CD14-positive monocyte (primary cell): ENCODE measurements around the gene CD37. TPM values are rescaled to one million over a fixed set of nuclear protein-coding genes. Genes with fewer than 3 reads are reported as not detected.

ENCODE experiments used
- DNase-seq, 3 donors: peaks; one replicate each; pipeline ENCODE4 v3.0.0-alpha.2; 2011 to 2022
- H2AFZ ChIP-seq: 2 replicates; pipeline ENCODE4 v1.6.0; 2012; ENCODE audit warnings: mild to moderate bottlenecking, low read depth, low read length, inconsistent platforms; ENCODE audit not compliant: insufficient read depth, poor library complexity, severe bottlenecking
- H3K27ac ChIP-seq, 2 donors: 1 replicate in 1 of 2; 2 replicates in 1 of 2; pipeline ENCODE4 v1.5.1; 2012 to 2013; ENCODE audit warnings: low read length in 2 of 2, control low read depth in 1 of 2, inconsistent platforms in 1 of 2, low read depth in 1 of 2, mild to moderate bottlenecking in 1 of 2
- H3K27me3 ChIP-seq, 2 donors: one replicate each; pipeline versions ENCODE4 v1.6.0 to v1.6.1; 2011 to 2013; ENCODE audit warnings: low read length in 2 of 2; ENCODE audit not compliant: control insufficient read depth in 2 of 2, insufficient read depth in 2 of 2
- H3K36me3 ChIP-seq, 2 donors: replicated peaks in 1 of 2; 1 replicate in 1 of 2; 2 replicates in 1 of 2; pipeline versions ENCODE4 v1.5.1 to v1.6.1; 2012 to 2013; ENCODE audit warnings: low read length in 2 of 2, control low read depth in 1 of 2, inconsistent platforms in 1 of 2, mild to moderate bottlenecking in 1 of 2; ENCODE audit not compliant: insufficient read depth in 2 of 2, control insufficient read depth in 1 of 2
- H3K4me1 ChIP-seq, 2 donors: 1 replicate in 1 of 2; 2 replicates in 1 of 2; pipeline versions ENCODE4 v1.5.1 to v1.6.1; 2012 to 2013; ENCODE audit warnings: low read length in 2 of 2, control low read depth in 1 of 2, inconsistent platforms in 1 of 2, mild to moderate bottlenecking in 1 of 2, moderate library complexity in 1 of 2; ENCODE audit not compliant: insufficient read depth in 2 of 2, control insufficient read depth in 1 of 2
- H3K4me2 ChIP-seq: replicated peaks from 2 replicates; pipeline ENCODE3; 2012; ENCODE audit warnings: low read length, moderate library complexity, mild to moderate bottlenecking; ENCODE audit not compliant: poor library complexity, severe bottlenecking; ENCODE audit errors: extremely low read depth
- H3K4me3 ChIP-seq, 3 experiments: fragments of 200-600 bp in 1 of 3; sonication (generic) in 1 of 3; replicated peaks in 1 of 3; 1 replicate in 2 of 3; 2 replicates in 1 of 3; pipeline ENCODE4 v1.5.1; 2011 to 2013; ENCODE audit warnings: low read length in 3 of 3, mild to moderate bottlenecking in 3 of 3, control low read depth in 2 of 3, low read depth in 2 of 3, inconsistent platforms in 1 of 3, moderate library complexity in 1 of 3
- H3K79me2 ChIP-seq: 2 replicates; pipeline ENCODE4 v1.6.0; 2012; ENCODE audit warnings: mild to moderate bottlenecking, control low read depth, inconsistent platforms, low read length, moderate library complexity; ENCODE audit not compliant: insufficient read depth
- H3K9ac ChIP-seq: 2 replicates; pipeline ENCODE4 v1.6.0; 2017; ENCODE audit warnings: low read length, mild to moderate bottlenecking; ENCODE audit not compliant: insufficient read depth, poor library complexity, severe bottlenecking
- H3K9me3 ChIP-seq, 2 donors: replicated peaks in 1 of 2; 1 replicate in 1 of 2; 2 replicates in 1 of 2; pipeline versions ENCODE4 v1.5.1 to v1.6.1; 2012 to 2013; ENCODE audit warnings: low read length in 2 of 2, control low read depth in 1 of 2; ENCODE audit not compliant: control insufficient read depth in 1 of 2, insufficient read depth in 1 of 2
- H4K20me1 ChIP-seq: 2 replicates; pipeline ENCODE4 v1.6.0; 2012; ENCODE audit warnings: mild to moderate bottlenecking, low read length, control low read depth, moderate library complexity; ENCODE audit not compliant: insufficient read depth
- H3K27ac Mint-ChIP-seq, 7 donors: one replicate each; pipeline ENCODE4 v1.8.0; 2020; ENCODE audit warnings: mild to moderate bottlenecking in 7 of 7, mixed read lengths in 7 of 7, moderate library complexity in 6 of 7, inconsistent platforms in 2 of 7
- H3K27me3 Mint-ChIP-seq, 3 donors: one replicate each; pipeline ENCODE4 v1.8.0; 2021 to 2022; ENCODE audit warnings: low read depth in 3 of 3, mild to moderate bottlenecking in 3 of 3, mixed read lengths in 3 of 3, moderate library complexity in 3 of 3, inconsistent platforms in 1 of 3
- H3K36me3 Mint-ChIP-seq, 2 donors: one replicate each; pipeline ENCODE4 v1.8.0; 2020; ENCODE audit warnings: mixed read lengths in 2 of 2, inconsistent platforms in 1 of 2, mild to moderate bottlenecking in 1 of 2
- H3K4me1 Mint-ChIP-seq: one replicate; pipeline ENCODE4 v1.8.0; 2020; ENCODE audit warnings: mild to moderate bottlenecking, mixed read lengths
- H3K4me3 Mint-ChIP-seq, 2 donors: one replicate each; pipeline ENCODE4 v1.8.0; 2020; ENCODE audit warnings: mild to moderate bottlenecking in 2 of 2, mixed read lengths in 2 of 2, moderate library complexity in 1 of 2
- H3K9me3 Mint-ChIP-seq, 7 donors: one replicate each; pipeline ENCODE4 v1.8.0; 2020 to 2022; ENCODE audit warnings: mixed read lengths in 7 of 7, mild to moderate bottlenecking in 6 of 7, moderate library complexity in 6 of 7, inconsistent platforms in 2 of 7
- CTCF ChIP-seq: fragments of 200-600 bp; IDR thresholded peaks from one replicate; pipeline ENCODE4 v1.8.0; 2022; ENCODE audit warnings: antibody characterized with exemption, mild to moderate bottlenecking
- WGBS: methylation state at CpG from one replicate; pipeline ENCODE4 v1.1.5; 2013; ENCODE audit warnings: missing lambda C conversion rate; ENCODE audit not compliant: insufficient coverage; 5-methylcytosine and 5-hydroxymethylcytosine counted together
- intact Hi-C, 2 donors: fragments of 100-400 bp; cut with micrococcal nuclease; formaldehyde crosslinking; loops; one replicate each; pipeline versions ENCODE4 v1.15.0 to v1.15.1; 2023
- polyA plus RNA-seq, 3 donors: library from polyadenylated mRNA; depleted of rRNA in 1 of 3; unstranded in 2 of 3; stranded (reverse) in 1 of 3; fragments of 300-500 nt in 2 of 3; fragments of >200 nt in 1 of 3; fragmentation: Illumina TruSeq in 2 of 3; gene quantifications; 1 replicate in 2 of 3; 2 replicates in 1 of 3; pipeline ENCODE4 v1.2.3, GENCODE V29; 2012 to 2021

Gene CD37
- polyA plus RNA-seq, 3 donors = 147 to 380 (median 194) TPM

- H3K4me1 ChIP-seq = peaks cover 24 to 40% of the 10 kb centered on the region in 2 donors
- no peak for DNase-seq
- H3K4me2 ChIP-seq = no peak overlapping the region
- peaks cover 0 to 12% (median 3%) of the 10 kb centered on the region in 7 donors for H3K9me3 Mint-ChIP-seq
- peaks cover 20% of the 10 kb centered on the region for H3K4me1 Mint-ChIP-seq
- no peak overlapping the region for H3K27ac Mint-ChIP-seq
- 100% methylated on average over 2 of the region's 17 CpGs for WGBS
- H3K4me3 ChIP-seq = no peak overlapping the region
- peak overlapping the region in 1 of 2 donors; percentile 54 for H3K4me3 Mint-ChIP-seq
- H3K27me3 Mint-ChIP-seq = peaks cover 27 to 35% (median 30%) of the 10 kb centered on the region in 3 donors
- H3K9ac ChIP-seq = no peak overlapping the region
- TF ChIP-seq CTCF = no peak
- H3K9me3 ChIP-seq = peaks cover 7 to 8% of the 10 kb centered on the region in 2 donors
- no peak overlapping the region for H2AFZ ChIP-seq
- H3K36me3 Mint-ChIP-seq = no peaks in the 10 kb centered on the region
- peaks cover 18 to 64% of the 10 kb centered on the region in 2 donors for H3K27me3 ChIP-seq
- H3K36me3 ChIP-seq = no peaks in the 10 kb centered on the region
- H3K79me2 ChIP-seq = no peaks in the 10 kb centered on the region
- intact Hi-C loops = no loop called here
- H4K20me1 ChIP-seq = no peaks in the 10 kb centered on the region
- no peak overlapping the region for H3K27ac ChIP-seq
Observed at GRCh38 chr19:49359851-49360820, 24.9 kb downstream of the CD37 start.

- no peak for TF ChIP-seq CTCF
- no peak overlapping the region for H3K4me3 ChIP-seq
- Mint-ChIP-seq H3K27me3 (peaks cover 24 to 25% (median 25%) of the 10 kb centered on the region in 3 donors), H3K36me3 (no peaks in the 10 kb centered on the region), H3K9me3 (peaks cover 0 to 8% (median 3%) of the 10 kb centered on the region in 7 donors), H3K4me1 (peaks cover 6% of the 10 kb centered on the region), H3K27ac (no peak overlapping the region), H3K4me3 (peak overlapping the region in 1 of 2 donors; percentile 77)
- H2AFZ ChIP-seq = peak overlapping the region; percentile 46
- no peak overlapping the region for H3K9ac ChIP-seq
- no peak overlapping the region for H3K27ac ChIP-seq
- H3K4me2 ChIP-seq = no peak overlapping the region
- H4K20me1 ChIP-seq = no peaks in the 10 kb centered on the region
- H3K4me1 ChIP-seq = peaks cover 12 to 27% of the 10 kb centered on the region in 2 donors
- no peaks in the 10 kb centered on the region for H3K79me2 ChIP-seq
- H3K9me3 ChIP-seq = peaks cover 7 to 8% of the 10 kb centered on the region in 2 donors
- no peak for DNase-seq
- intact Hi-C loops = no loop called here
- H3K27me3 ChIP-seq = peaks cover 18 to 64% of the 10 kb centered on the region in 2 donors
- no peaks in the 10 kb centered on the region for H3K36me3 ChIP-seq
- WGBS = 10% methylated on average over 27 of the region's 27 CpGs
Observed at GRCh38 chr19:49361438-49362047, 26.3 kb downstream of the CD37 start.
